T-cell (primary cell): ENCODE results near the gene GRB2. TPM values are rescaled to one million over a fixed set of nuclear protein-coding genes. Genes with fewer than 3 reads are reported as not detected.

Source experiments
- ATAC-seq, 4 experiments: fragments of 200-7000 bp in 3 of 4; fragments of 150-1000 bp in 1 of 4; cut with Tn5 transposase; replicated peaks in 1 of 4; 1 replicate in 3 of 4; 2 replicates in 1 of 4; pipeline ENCODE4 v1.10.0; 2021; ENCODE audit warnings: moderate library complexity in 3 of 4, mild to moderate bottlenecking in 2 of 4, moderate number of reproducible peaks in 1 of 4
- CTCF ChIA-PET, 2 donors: fragments of 300-600 bp; sonication (Branson Sonifier 250); formaldehyde crosslinking; loops; one replicate each; lab custom pipeline; 2022; ENCODE audit warnings: antibody characterized with exemption in 2 of 2; lab: Charles Lee
- POLR2A ChIA-PET, 2 donors: fragments of 300-600 bp; sonication (Branson Sonifier 250); formaldehyde crosslinking; loops; one replicate each; lab custom pipeline; 2022; ENCODE audit warnings: antibody characterized with exemption in 2 of 2; lab: Charles Lee
- DNase-seq, 35 experiments: peaks; one replicate each; pipeline versions ENCODE4 v3.0.0 to v3.0.0-alpha.2; 2013 to 2023
- H3K27ac ChIP-seq: one replicate; pipeline ENCODE4 v1.5.1; 2013; ENCODE audit warnings: low read length
- H3K27me3 ChIP-seq, 2 experiments: replicated peaks in 1 of 2; 1 replicate in 1 of 2; 2 replicates in 1 of 2; pipeline versions ENCODE4 v1.6.1 to v1.7.0; 2013; ENCODE audit warnings: low read length in 1 of 2, mixed read lengths in 1 of 2; ENCODE audit not compliant: control insufficient read depth in 2 of 2, insufficient read depth in 2 of 2; ENCODE audit errors: extremely low read depth in 1 of 2
- H3K36me3 ChIP-seq, 2 donors: 1 replicate in 1 of 2; 2 replicates in 1 of 2; pipeline versions ENCODE4 v1.6.1 to v1.7.0; 2013; ENCODE audit warnings: low read length in 1 of 2; ENCODE audit not compliant: control insufficient read depth in 2 of 2, insufficient read depth in 1 of 2; ENCODE audit errors: extremely low read depth in 1 of 2
- H3K4me1 ChIP-seq, 2 experiments: 1 replicate in 1 of 2; 2 replicates in 1 of 2; pipeline versions ENCODE4 v1.6.1 to v1.7.0; 2013; ENCODE audit warnings: low read length in 2 of 2, mixed read lengths in 1 of 2; ENCODE audit not compliant: insufficient read depth in 2 of 2, control insufficient read depth in 1 of 2; ENCODE audit errors: extremely low read depth in 1 of 2
- H3K4me3 ChIP-seq, 2 donors: 1 replicate in 1 of 2; 2 replicates in 1 of 2; pipeline versions ENCODE4 v1.5.1 to v1.7.0; 2013; ENCODE audit warnings: mild to moderate bottlenecking in 2 of 2, low read length in 1 of 2, moderate library complexity in 1 of 2; ENCODE audit not compliant: control insufficient read depth in 1 of 2; ENCODE audit errors: extremely low read depth in 1 of 2
- H3K9me3 ChIP-seq: 2 replicates; pipeline ENCODE4 v1.7.0; 2013
- H3K27ac Mint-ChIP-seq, 2 donors: one replicate each; pipeline ENCODE4 v1.8.0; 2020 to 2021; ENCODE audit warnings: mild to moderate bottlenecking in 2 of 2, mixed read lengths in 2 of 2
- H3K27me3 Mint-ChIP-seq, 2 donors: one replicate each; pipeline ENCODE4 v1.8.0; 2021 to 2022; ENCODE audit warnings: mixed read lengths in 2 of 2
- H3K36me3 Mint-ChIP-seq: one replicate; pipeline ENCODE4 v1.8.0; 2021; ENCODE audit warnings: mixed read lengths
- H3K4me1 Mint-ChIP-seq, 3 donors: one replicate each; pipeline ENCODE4 v1.8.0; 2020 to 2022; ENCODE audit warnings: mixed read lengths in 3 of 3, mild to moderate bottlenecking in 1 of 3
- H3K4me3 Mint-ChIP-seq, 3 donors: one replicate each; pipeline ENCODE4 v1.8.0; 2020 to 2022; ENCODE audit warnings: mild to moderate bottlenecking in 3 of 3, mixed read lengths in 3 of 3, moderate library complexity in 3 of 3
- H3K9me3 Mint-ChIP-seq, 3 donors: one replicate each; pipeline ENCODE4 v1.8.0; 2020 to 2022; ENCODE audit warnings: mixed read lengths in 3 of 3
- WGBS: methylation state at CpG from one replicate; pipeline ENCODE4 v1.1.5; 2013; ENCODE audit warnings: missing lambda C conversion rate; ENCODE audit not compliant: insufficient coverage; 5-methylcytosine and 5-hydroxymethylcytosine counted together
- total RNA-seq, 35 experiments: library from RNA in 6 of 35; stranded (reverse) in 6 of 35; fragments of 120-200 nt in 1 of 35; gene quantifications; one replicate each; pipeline versions ENCODE4 v1.2.1 to v1.2.4 and lab custom pipeline; 2013 to 2026

GRB2 gene
- total RNA-seq, 5 donors from 2014 or later (not counting 1 experiment from before 2014, with no cell fraction given) = 103 to 133 (median 130) TPM

- Histone ChIP-seq H3K4me1 (peaks cover 80 to 81% of the 10 kb centered on the region in 2 experiments), H3K27me3 (no peaks in the 10 kb centered on the region), H3K27ac (peak overlapping the region; percentile 55), H3K4me3 (no peak overlapping the region), H3K9me3 (no peaks in the 10 kb centered on the region), H3K36me3 (no peaks in the 10 kb centered on the region)
- Mint-ChIP-seq H3K4me1 (peaks cover 85 to 94% (median 94%) of the 10 kb centered on the region in 3 donors), H3K27me3 (no peaks in the 10 kb centered on the region), H3K36me3 (no peaks in the 10 kb centered on the region), H3K4me3 (peak overlapping the region in 2 of 3 donors; percentile 60 to 80), H3K9me3 (no peaks in the 10 kb centered on the region), H3K27ac (peak overlapping the region; percentile 98)
- ATAC-seq (no peak), DNase-seq (no peak)
- POLR2A ChIA-PET = interaction anchor here in 1 of 2 donors (0.6 to 0.7 kb wide), 3 partner anchors 31 to 72 kb away, joined by 3 to 7 read pairs (median 4); no protein-coding TSS in a partner anchor
- no CpG with 5 or more reads among the region's 3 CpGs for whole genome bisulfite sequencing
- CTCF ChIA-PET = interaction anchor here in 1 of 2 donors (0.9 kb wide), 1 partner anchor 54 kb away, joined by 3 read pairs; no protein-coding TSS in a partner anchor
Measured at GRCh38 chr17:75339971-75340370, 65.5 kb downstream of the GRB2 start.

GRCh38 chr17:75338335-75338734, 67.1 kb downstream of the GRB2 start:
- Mint-ChIP-seq H3K9me3 (no peaks in the 10 kb centered on the region), H3K4me1 (peaks cover 80 to 87% (median 86%) of the 10 kb centered on the region in 3 donors), H3K27me3 (no peaks in the 10 kb centered on the region), H3K4me3 (peak overlapping the region; percentile 62 to 80 (median 64)), H3K27ac (peak overlapping the region; percentile 82 to 93), H3K36me3 (no peaks in the 10 kb centered on the region)
- 17% methylated on average over 3 of the region's 6 CpGs for WGBS
- Histone ChIP-seq H3K4me3 (peak overlapping the region in 1 of 2 donors; percentile 13), H3K36me3 (no peaks in the 10 kb centered on the region), H3K27ac (peak overlapping the region; percentile 62), H3K27me3 (no peaks in the 10 kb centered on the region), H3K4me1 (peaks cover 74% of the 10 kb centered on the region in 2 experiments), H3K9me3 (no peaks in the 10 kb centered on the region)
- ChIA-PET CTCF (interaction anchor here in 1 of 2 donors (1.2 kb wide), 1 partner anchor 74 kb away, joined by 3 read pairs; no protein-coding TSS in a partner anchor), POLR2A (interaction anchor here in 1 of 2 donors (0.5 kb wide), 1 partner anchor 56 kb away, joined by 4 read pairs; no protein-coding TSS in a partner anchor)
- ATAC-seq (peak; percentile 46 to 66 (median 58)), DNase-seq (peak in 1 of 35 experiments; percentile 51)

GRCh38 chr17:75335315-75335714, 70.2 kb downstream of the GRB2 start:
- no peaks in the 10 kb centered on the region for H3K27me3 Mint-ChIP-seq
- Histone ChIP-seq H3K27me3 (no peaks in the 10 kb centered on the region), H3K9me3 (no peaks in the 10 kb centered on the region), H3K27ac (no peak overlapping the region), H3K4me1 (peaks cover 58 to 66% of the 10 kb centered on the region in 2 experiments), H3K4me3 (no peak overlapping the region), H3K36me3 (peaks cover 4 to 14% of the 10 kb centered on the region in 2 donors)
- peaks cover 75 to 85% (median 78%) of the 10 kb centered on the region in 3 donors for H3K4me1 Mint-ChIP-seq
- H3K4me3 Mint-ChIP-seq = peak overlapping the region in 1 of 3 donors; percentile 80
- CTCF ChIA-PET = interaction anchor here (0.7 to 1.4 kb wide), 5 partner anchors 9 to 132 kb away, joined by 3 to 9 read pairs (median 3); no protein-coding TSS in a partner anchor
- H3K36me3 Mint-ChIP-seq = no peaks in the 10 kb centered on the region
- DNase-seq (no peak), ATAC-seq (no peak)
- WGBS = 64% methylated on average over 2 of the region's 3 CpGs
- no peaks in the 10 kb centered on the region for H3K9me3 Mint-ChIP-seq
- peak overlapping the region; percentile 70 to 89 for H3K27ac Mint-ChIP-seq
- POLR2A ChIA-PET = interaction anchor here in 1 of 2 donors (0.6 to 1.0 kb wide), 2 partner anchors 20 to 38 kb away, joined by 3 to 4 read pairs; no protein-coding TSS in a partner anchor

- H3K27me3 Mint-ChIP-seq = no peaks in the 10 kb centered on the region
- peaks cover 71 to 82% (median 75%) of the 10 kb centered on the region in 3 donors for H3K4me1 Mint-ChIP-seq
- Histone ChIP-seq H3K27ac (no peak overlapping the region), H3K4me1 (peaks cover 52 to 63% of the 10 kb centered on the region in 2 experiments), H3K4me3 (no peak overlapping the region), H3K9me3 (no peaks in the 10 kb centered on the region), H3K36me3 (peaks cover 4 to 14% of the 10 kb centered on the region in 2 donors), H3K27me3 (no peaks in the 10 kb centered on the region)
- H3K36me3 Mint-ChIP-seq = no peaks in the 10 kb centered on the region
- peak overlapping the region; percentile 70 to 89 for H3K27ac Mint-ChIP-seq
- peak overlapping the region in 1 of 3 donors; percentile 80 for H3K4me3 Mint-ChIP-seq
- 100% methylated on average over 1 of the region's 3 CpGs for WGBS
- POLR2A ChIA-PET = no interaction called here
- no peaks in the 10 kb centered on the region for H3K9me3 Mint-ChIP-seq
- ATAC-seq = no peak
- DNase-seq = no peak
- CTCF ChIA-PET = interaction anchor here (0.7 to 0.8 kb wide), 2 partner anchors 59 to 77 kb away, joined by 3 read pairs; no protein-coding TSS in a partner anchor
Measured at GRCh38 chr17:75334723-75335122, 70.8 kb downstream of the GRB2 start.

- Histone ChIP-seq H3K4me3 (no peak overlapping the region), H3K27ac (no peak overlapping the region), H3K36me3 (peaks cover 4 to 20% of the 10 kb centered on the region in 2 donors), H3K9me3 (no peaks in the 10 kb centered on the region), H3K4me1 (peaks cover 29 to 45% of the 10 kb centered on the region in 2 experiments), H3K27me3 (no peaks in the 10 kb centered on the region)
- Mint-ChIP-seq H3K9me3 (no peaks in the 10 kb centered on the region), H3K27ac (peak overlapping the region in 1 of 2 donors; percentile 48), H3K4me3 (peak overlapping the region in 1 of 3 donors; percentile 19), H3K4me1 (peaks cover 60 to 70% (median 64%) of the 10 kb centered on the region in 3 donors), H3K27me3 (no peaks in the 10 kb centered on the region), H3K36me3 (no peaks in the 10 kb centered on the region)
- DNase-seq = no peak
- CTCF ChIA-PET = no interaction called here
- POLR2A ChIA-PET = interaction anchor here in 1 of 2 donors (0.6 to 0.8 kb wide), 2 partner anchors 13 to 242 kb away, joined by 3 to 7 read pairs; no protein-coding TSS in a partner anchor
- no peak for ATAC-seq
- WGBS = 87% methylated on average over 3 of the region's 6 CpGs
Measured at GRCh38 chr17:75331671-75332070, 73.8 kb downstream of the GRB2 start.

GRCh38 chr17:75327757-75328156, 77.7 kb downstream of the GRB2 start:
- ChIA-PET POLR2A (no interaction called here), CTCF (no interaction called here)
- Histone ChIP-seq H3K36me3 (peaks cover 4 to 37% of the 10 kb centered on the region in 2 donors), H3K4me1 (peaks cover 12 to 45% of the 10 kb centered on the region in 2 experiments), H3K4me3 (no peak overlapping the region), H3K27me3 (no peaks in the 10 kb centered on the region), H3K27ac (peak overlapping the region; percentile 13), H3K9me3 (no peaks in the 10 kb centered on the region)
- Mint-ChIP-seq H3K27ac (peak overlapping the region in 1 of 2 donors; percentile 16), H3K4me3 (no peak overlapping the region), H3K36me3 (peaks cover 6% of the 10 kb centered on the region), H3K4me1 (peaks cover 47 to 62% (median 52%) of the 10 kb centered on the region in 3 donors), H3K9me3 (no peaks in the 10 kb centered on the region), H3K27me3 (no peaks in the 10 kb centered on the region)
- ATAC-seq = no peak
- WGBS = no CpG with 5 or more reads among the region's 2 CpGs
- DNase-seq = no peak
